IMR-90 (cell line): Measurements from ENCODE around the gene JMJD6. TPM values are rescaled to one million over a fixed set of nuclear protein-coding genes. Genes with fewer than 3 reads are reported as not detected.
"Not testable (repeated sequence)": the region's sequence is repeated elsewhere in the genome, so short reads cannot be mapped to it uniquely, and the experiment has no call there.

ENCODE experiments used
- ATAC-seq: fragments of 200-7000 bp; cut with Tn5 transposase; 2 replicates; pipeline ENCODE4 v1.9.1; 2020; ENCODE audit warnings: low read depth, mild to moderate bottlenecking, moderate library complexity
- BruUV-seq: library from RNA; stranded (reverse); fragments of 400-500 nt; replicated peaks from 2 replicates; lab custom pipeline; 2021; lab: Mats Ljungman, UMichigan
- CTCF ChIA-PET: fragments of 300-600 bp; formaldehyde crosslinking; extraction: SDS; loops from one replicate; lab custom pipeline; 2021; ENCODE audit warnings: antibody characterized with exemption; lab: Yijun Ruan, JAX
- POLR2A ChIA-PET: fragments of 300-600 bp; sonication (Branson Sonifier 250); formaldehyde crosslinking; loops from one replicate; lab custom pipeline; 2022; ENCODE audit warnings: antibody characterized with exemption; ENCODE audit not compliant: unreplicated experiment; lab: Charles Lee
- DNase-seq: peaks from one replicate; pipeline ENCODE4 v3.0.0; 2013
- H2AFZ ChIP-seq: replicated peaks from 2 replicates; pipeline ENCODE3; 2013; ENCODE audit warnings: low read length, mild to moderate bottlenecking; ENCODE audit not compliant: poor library complexity
- H2AK5ac ChIP-seq: 2 replicates; pipeline ENCODE4 v1.6.1; 2013; ENCODE audit warnings: low read depth, low read length, inconsistent platforms
- H2AK9ac ChIP-seq: replicated peaks from 2 replicates; pipeline ENCODE3; 2013; ENCODE audit warnings: mild to moderate bottlenecking, low read depth, low read length, moderate library complexity; ENCODE audit not compliant: poor library complexity
- H2BK120ac ChIP-seq: 2 replicates; pipeline ENCODE4 v1.6.1; 2013; ENCODE audit warnings: low read depth, low read length, inconsistent platforms
- H2BK15ac ChIP-seq: 3 replicates; pipeline ENCODE4 v1.6.1; 2013; ENCODE audit warnings: low read depth, low read length, inconsistent platforms
- H2BK20ac ChIP-seq: 2 replicates; pipeline ENCODE4 v1.6.1; 2013; ENCODE audit warnings: low read depth, mild to moderate bottlenecking, inconsistent platforms, low read length, moderate library complexity
- H2BK5ac ChIP-seq: 2 replicates; pipeline ENCODE4 v1.6.1; 2013; ENCODE audit warnings: mild to moderate bottlenecking, low read depth, low read length, inconsistent platforms; ENCODE audit not compliant: poor library complexity, severe bottlenecking
- H3K14ac ChIP-seq: replicated peaks from 2 replicates; pipeline ENCODE4 v1.6.1; 2013; ENCODE audit warnings: low read depth, low read length, inconsistent platforms
- H3K18ac ChIP-seq: 2 replicates; pipeline ENCODE4 v1.6.1; 2013; ENCODE audit warnings: low read depth, low read length, control low read depth
- H3K23ac ChIP-seq: 2 replicates; pipeline ENCODE4 v1.6.1; 2013; ENCODE audit warnings: low read depth, low read length, inconsistent platforms
- H3K27ac ChIP-seq: 2 replicates; pipeline ENCODE4 v1.5.1; 2013; ENCODE audit warnings: mild to moderate bottlenecking, control low read depth, low read length; ENCODE audit not compliant: insufficient read depth
- H3K27me3 ChIP-seq: 2 replicates; pipeline ENCODE4 v1.6.1; 2013; ENCODE audit warnings: low read length; ENCODE audit not compliant: control insufficient read depth, insufficient read depth
- H3K36me3 ChIP-seq: 2 replicates; pipeline ENCODE4 v1.6.1; 2013; ENCODE audit warnings: low read length, mixed read lengths; ENCODE audit not compliant: control insufficient read depth, insufficient read depth
- H3K4ac ChIP-seq: 2 replicates; pipeline ENCODE4 v1.6.1; 2013; ENCODE audit warnings: low read depth, low read length, inconsistent platforms
- H3K4me1 ChIP-seq: 2 replicates; pipeline ENCODE4 v1.6.1; 2013; ENCODE audit warnings: low read length, mixed read lengths; ENCODE audit not compliant: control insufficient read depth, insufficient read depth
- H3K4me2 ChIP-seq: 2 replicates; pipeline ENCODE4 v1.6.1; 2013; ENCODE audit warnings: low read depth, mild to moderate bottlenecking, control low read depth, low read length, moderate library complexity
- H3K4me3 ChIP-seq: 2 replicates; pipeline ENCODE4 v1.5.1; 2013; ENCODE audit warnings: low read depth, mild to moderate bottlenecking, control low read depth, low read length, moderate library complexity; ENCODE audit not compliant: insufficient read depth
- H3K56ac ChIP-seq: 2 replicates; pipeline ENCODE4 v1.6.1; 2013; ENCODE audit warnings: low read length, inconsistent platforms; ENCODE audit not compliant: insufficient read depth; ENCODE audit errors: extremely low read depth
- H3K79me1 ChIP-seq, 2 experiments: 2 replicates each; pipeline ENCODE4 v1.6.1; 2013; ENCODE audit warnings: low read length in 2 of 2, inconsistent platforms in 1 of 2, low read depth in 1 of 2
- H3K9ac ChIP-seq: 2 replicates; pipeline ENCODE4 v1.6.1; 2013; ENCODE audit warnings: low read depth, low read length, control low read depth
- H3K9me1 ChIP-seq: 2 replicates; pipeline ENCODE4 v1.6.1; 2013; ENCODE audit warnings: low read length, inconsistent platforms; ENCODE audit not compliant: insufficient read depth
- H3K9me3 ChIP-seq: 2 replicates; pipeline ENCODE4 v1.6.1; 2013; ENCODE audit warnings: low read length; ENCODE audit not compliant: control insufficient read depth, insufficient read depth
- H4K20me1 ChIP-seq: 2 replicates; pipeline ENCODE4 v1.6.1; 2013; ENCODE audit warnings: low read length, inconsistent platforms; ENCODE audit not compliant: insufficient read depth
- H4K5ac ChIP-seq: 2 replicates; pipeline ENCODE4 v1.6.1; 2013; ENCODE audit warnings: mild to moderate bottlenecking, low read depth, low read length, control low read depth
- H4K8ac ChIP-seq, 2 experiments: 2 replicates each; pipeline ENCODE4 v1.6.1; 2013; ENCODE audit warnings: low read depth in 2 of 2, low read length in 2 of 2, control low read depth in 1 of 2, inconsistent platforms in 1 of 2
- H4K91ac ChIP-seq: 2 replicates; pipeline ENCODE4 v1.6.1; 2013; ENCODE audit warnings: low read depth, low read length, inconsistent platforms; ENCODE audit not compliant: insufficient read depth
- FOS ChIP-seq: fragments of 150-350 bp; IDR thresholded peaks from 2 replicates; pipeline ENCODE4 v1.6.1; 2016; ENCODE audit warnings: low read depth, low read length
- MXI1 ChIP-seq: IDR thresholded peaks from 2 replicates; pipeline ENCODE4 v1.6.1; 2012; ENCODE audit warnings: low read depth, mild to moderate bottlenecking, low read length, moderate library complexity, borderline replicate concordance
- NFE2L2 ChIP-seq: fragments of 150-350 bp; IDR thresholded peaks from 2 replicates; pipeline ENCODE4 v1.6.1; 2016; ENCODE audit warnings: low read depth, mild to moderate bottlenecking, low read length
- RCOR1 ChIP-seq: IDR thresholded peaks from 2 replicates; pipeline ENCODE4 v1.6.1; 2012; ENCODE audit warnings: mild to moderate bottlenecking, low read length, improper control_type of control experiment; ENCODE audit not compliant: insufficient replicate concordance
- WGBS, 2 experiments: methylation state at CpG; one replicate each; pipeline versions ENCODE4 v1.1.5 to v1.1.7; 2013; ENCODE audit warnings: missing lambda C conversion rate in 2 of 2; ENCODE audit not compliant: insufficient read length in 1 of 2; ENCODE audit errors: extremely low coverage in 2 of 2; 5-methylcytosine and 5-hydroxymethylcytosine counted together
- dilution Hi-C: fragments of 300-500 bp; cut with HindIII; formaldehyde crosslinking; loops from one replicate; pipeline ENCODE4 v1.14.3; 2018; ENCODE audit warnings: low sequenced_read_pairs; ENCODE audit not compliant: unreplicated experiment
- in situ Hi-C: fragments of 300-500 bp; cut with MboI; formaldehyde crosslinking; loops from 3 replicates; pipeline ENCODE4 v1.14.3; 2019; ENCODE audit warnings: low sequenced_read_pairs, inconsistent platforms, mixed read lengths
- intact Hi-C: fragments of 100-400 bp; cut with micrococcal nuclease; formaldehyde crosslinking; loops from 2 replicates; pipeline ENCODE4 v1.10.0; 2022
- polyA plus RNA-seq, 3 experiments: library from polyadenylated mRNA; depleted of rRNA; stranded (reverse); fragments of >200 nt; gene quantifications; 2 replicates each; pipeline ENCODE4 v1.2.3, GENCODE V29; 2012; ENCODE audit warnings: low replicate concordance in 1 of 3
- total RNA-seq: library from RNA; depleted of rRNA; stranded (reverse); fragments of >200 nt; gene quantifications from 2 replicates; pipeline ENCODE4 v1.2.3, GENCODE V29; 2012

JMJD6 gene
- total and polyA plus RNA-seq, 2 of the 4 experiments (the other 2 are of a cell fraction): 24.4 to 33.7 TPM

DNA sequence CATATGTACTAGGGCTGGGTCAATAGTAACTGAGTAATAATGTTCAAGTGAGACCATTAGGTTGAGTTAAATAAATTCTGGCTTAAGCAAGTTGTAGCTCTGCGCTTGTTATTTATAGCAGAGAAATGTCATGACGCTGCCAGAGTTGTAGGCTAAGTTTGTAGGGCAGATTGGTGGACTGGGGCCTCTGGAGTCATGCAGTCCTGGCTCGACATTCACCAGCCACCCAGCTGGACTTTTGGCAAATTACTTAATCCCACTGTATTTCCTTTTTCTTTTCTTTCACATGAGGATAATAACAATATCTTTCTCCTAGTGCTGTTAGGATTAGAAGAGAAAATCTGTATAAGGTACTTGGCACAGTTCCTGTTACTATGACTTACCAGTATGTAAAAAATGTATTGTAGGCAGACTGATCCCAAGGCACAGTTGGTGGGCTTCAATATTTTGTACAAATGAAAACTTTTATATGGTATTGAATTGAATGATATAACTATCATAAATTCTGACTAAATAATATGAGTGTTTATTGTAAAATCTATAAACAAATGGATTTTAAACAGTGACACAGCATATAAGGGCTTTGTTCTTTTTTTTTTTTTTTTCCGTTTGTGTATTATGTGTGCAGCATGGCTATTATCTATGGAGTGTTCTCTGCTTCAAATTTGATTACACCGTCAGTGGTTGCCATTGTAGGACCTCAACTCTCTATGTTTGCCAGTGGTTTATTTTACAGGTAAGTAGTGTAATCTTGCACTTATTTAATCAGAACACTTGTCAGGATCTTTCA lies 14.1 kb upstream of the JMJD6 start:
- Histone ChIP-seq H4K91ac (no peak overlapping the region), H2AK5ac (no peak overlapping the region), H3K9me3 (no peaks in the 10 kb centered on the region; the same call in 1 of the 2 replicates), H4K8ac (no peak overlapping the region), H3K79me1 (peaks cover 10 to 20% of the 10 kb centered on the region in 2 experiments), H3K18ac (no peak overlapping the region), H2BK15ac (no peak overlapping the region), H2BK5ac (no peak overlapping the region), H4K20me1 (peaks cover 8% of the 10 kb centered on the region), H3K4ac (no peak overlapping the region), H3K4me2 (peak overlapping the region; percentile 53), H4K5ac (no peak overlapping the region), H3K27me3 (no peaks in the 10 kb centered on the region), H3K27ac (peak overlapping the region; percentile 5; the same call in 1 of the 2 replicates), H3K4me1 (no peaks in the 10 kb centered on the region), H3K56ac (no peak overlapping the region), H2AFZ (no peak overlapping the region), H3K9ac (no peak overlapping the region), H3K14ac (no peak overlapping the region), H3K9me1 (peaks cover 4% of the 10 kb centered on the region; the same call in 1 of the 2 replicates), H2AK9ac (no peak overlapping the region), H3K36me3 (peaks cover 16% of the 10 kb centered on the region), H3K23ac (no peak overlapping the region), H2BK20ac (no peak overlapping the region), H2BK120ac (no peak overlapping the region), H3K4me3 (no peak overlapping the region)
- POLR2A ChIA-PET: no interaction called here
- CTCF ChIA-PET: interaction anchor here (0.6 to 1.1 kb wide), 2 partner anchors 8 to 32 kb away, joined by 3 read pairs; no protein-coding TSS in a partner anchor
- no TSS peak for BruUV-seq
- WGBS, 2 experiments: no CpG with 5 or more reads among the region's 5 CpGs
- dilution Hi-C loops (no loop called here), intact Hi-C loops (no loop called here), in situ Hi-C loops (no loop called here)
- ATAC-seq: no peak
- DNase-seq: peak; percentile 66
- TF ChIP-seq FOS (no peak), NFE2L2 (no peak), MXI1 (no peak), RCOR1 (no peak)

DNA sequence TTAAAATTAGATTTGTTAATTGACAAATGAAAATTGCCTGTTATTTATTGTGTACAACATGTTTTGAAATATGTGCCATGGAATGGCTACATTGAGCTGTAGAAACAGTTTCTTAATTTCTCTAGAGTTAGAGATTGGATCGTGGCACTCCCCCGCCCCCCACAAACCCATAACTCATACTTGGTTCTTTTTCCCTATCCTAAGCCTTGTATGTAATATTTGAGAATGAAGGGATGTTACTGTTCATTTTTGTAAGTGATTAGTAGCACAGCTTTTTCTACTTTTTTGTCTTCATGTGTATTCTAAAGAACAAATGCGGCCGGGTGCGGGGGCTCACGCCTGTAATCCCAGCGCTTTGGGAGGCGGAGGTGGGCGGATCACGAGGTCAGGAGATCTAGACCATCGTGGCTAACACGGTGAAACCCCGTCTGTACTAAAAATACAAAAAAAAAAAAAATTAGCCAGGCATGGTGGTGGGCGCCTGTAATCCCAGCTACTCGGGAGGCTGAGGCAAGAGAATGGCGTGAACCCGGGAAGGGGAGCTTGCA lies 13.2 kb upstream of the JMJD6 start:
- H2BK120ac ChIP-seq, POLR2A ChIA-PET, H2AFZ ChIP-seq, H2AK5ac ChIP-seq, H3K14ac ChIP-seq, BruUV-seq, dilution Hi-C loops, H3K4me1 ChIP-seq, H2AK9ac ChIP-seq, H3K9me1 ChIP-seq, H3K9me3 ChIP-seq, H2BK20ac ChIP-seq, H3K4me3 ChIP-seq, H2BK5ac ChIP-seq, H3K56ac ChIP-seq, H3K4me2 ChIP-seq, H4K5ac ChIP-seq, H3K18ac ChIP-seq, DNase-seq, H2BK15ac ChIP-seq, ATAC-seq, H3K27ac ChIP-seq, H4K8ac ChIP-seq, H3K27me3 ChIP-seq, H3K4ac ChIP-seq, H4K91ac ChIP-seq, H3K9ac ChIP-seq, H3K23ac ChIP-seq, in situ Hi-C loops: not testable (repeated sequence)
- Histone ChIP-seq H3K79me1 (peaks cover 10 to 20% of the 10 kb centered on the region in 2 experiments), H3K36me3 (peaks cover 14% of the 10 kb centered on the region), H4K20me1 (peaks cover 17% of the 10 kb centered on the region)
- intact Hi-C loops: loop anchor here (5.0 kb wide), 1 partner anchor 318 kb away; no protein-coding TSS in a partner anchor
- 80% methylated on average over 6 of the region's 17 CpGs; no CpG with 5 or more reads in 1 of the 2 experiments for WGBS, 2 experiments
- CTCF ChIA-PET: interaction anchor here (0.6 to 1.1 kb wide), 2 partner anchors 9 to 33 kb away, joined by 3 read pairs; no protein-coding TSS in a partner anchor
